Heart right ventricle (tissue), 16 donors: ENCODE results near the gene TLL1. TPM values are rescaled to one million over a fixed set of nuclear protein-coding genes. Genes with fewer than 3 reads are reported as not detected.
A peak's percentile ranks its signal among the peaks of the same experiment; 100 is the strongest.

ENCODE experiments used
- ATAC-seq, 8 donors: fragments of 200-7000 bp; cut with Tn5 transposase; one replicate each; pipeline ENCODE4 v1.9.1; 2020; ENCODE audit warnings: mild to moderate bottlenecking in 8 of 8, moderate library complexity in 8 of 8, moderate number of reproducible peaks in 1 of 8
- DNase-seq, 2 donors: peaks; one replicate each; pipeline ENCODE4 v3.0.0-alpha.2; 2020
- H3K27ac ChIP-seq, 10 donors: fragments of 200-600 bp; sonication (generic) in 2 of 10; one replicate each; pipeline versions ENCODE4 v1.5.0 to v1.8.0; 2020 to 2022; ENCODE audit warnings: mild to moderate bottlenecking in 3 of 10
- H3K27me3 ChIP-seq, 7 donors: fragments of 200-600 bp; one replicate each; pipeline ENCODE4 v1.8.0; 2021 to 2022; ENCODE audit warnings: mild to moderate bottlenecking in 2 of 7
- H3K36me3 ChIP-seq, 9 donors: fragments of 200-600 bp; sonication (generic) in 1 of 9; one replicate each; pipeline versions ENCODE4 v1.5.0 to v1.8.0; 2020 to 2022; ENCODE audit warnings: mild to moderate bottlenecking in 2 of 9
- H3K4me1 ChIP-seq, 9 donors: fragments of 200-600 bp; sonication (generic) in 1 of 9; one replicate each; pipeline versions ENCODE4 v1.5.0 to v1.8.0; 2020 to 2022; ENCODE audit warnings: mild to moderate bottlenecking in 4 of 9
- H3K4me3 ChIP-seq, 10 donors: fragments of 200-600 bp; sonication (generic) in 2 of 10; one replicate each; pipeline versions ENCODE4 v1.5.0 to v1.8.0; 2020 to 2022; ENCODE audit warnings: mild to moderate bottlenecking in 7 of 10, moderate library complexity in 2 of 10
- H3K9me3 ChIP-seq, 11 donors: fragments of 200-600 bp in 10 of 11; sonication (generic) in 2 of 11; one replicate each; pipeline versions ENCODE4 v1.5.0 to v1.8.0; 2013 to 2022; ENCODE audit warnings: mild to moderate bottlenecking in 2 of 11, control low read depth in 1 of 11, moderate library complexity in 1 of 11
- WGBS, 2 donors: extraction: QIAGEN DNeasy Blood & Tissue Kit; methylation state at CpG; one replicate each; pipeline ENCODE4 v1.1.7; 2013; ENCODE audit warnings: inconsistent platforms in 1 of 2; 5-methylcytosine and 5-hydroxymethylcytosine counted together
- intact Hi-C, 10 donors: fragments of 100-400 bp; cut with DNase I; formaldehyde crosslinking; loops; one replicate each; pipeline versions ENCODE4 v1.11.1 to v1.14.2; 2022
- long read RNA-seq, 3 donors: library from polyadenylated mRNA; unstranded; transcript quantifications; one replicate each; pipeline ENCODE4 v2.0.0, GENCODE V29; 2020 to 2021
- polyA plus RNA-seq, 2 donors: library from polyadenylated mRNA; stranded (reverse); fragments of 200-250 nt; gene quantifications; one replicate each; pipeline ENCODE4 v1.2.3, GENCODE V29; 2013
- total RNA-seq, 10 donors: library from RNA; stranded (reverse); fragmentation: NEBNext Ultra II Directional in 3 of 10; extraction: Animal tissue kit (Norgen Biotek cat#: 25700) in 3 of 10; gene quantifications; one replicate each; pipeline versions ENCODE4 v1.2.1 to v1.2.4, GENCODE V29; 2021 to 2023
- TF ChIP-seq, protein P1 (sequence below), 9 donors: fragments of 200-600 bp; sonication (generic) in 2 of 9; IDR thresholded peaks; one replicate each; pipeline versions ENCODE4 v1.5.0 to v1.8.0; 2021 to 2022; ENCODE audit warnings: antibody characterized with exemption in 9 of 9, mild to moderate bottlenecking in 5 of 9, moderate library complexity in 1 of 9
- donor health status: Arrhythmogenic right ventricular cardiomyopathy.
- donor health status: ischemic (EF 13 %, LVEDD 7.1; RV severe dilation, severe dysfunction).
- donor health status: healthy with polysubstance abuse.
- donor health status: DM: no; HTN: yes; CAD: no.
- donor health status: DM: no; HTN: no; CAD: no.
- donor health status: ischemic (EF 25% LVEDD 6.9; RV normal size, moderate dysfunction).
- donor health status: ischemic (EF 25% LVEDD 5.7; RV mildly dilated, moderate dysfunction).
- donor health status: healthy.
- donor health status: DM: yes; HTN: yes; CAD: no.
- donor health status: Ischemic cardiomyopathy.
- donor health status: ischemic (EF 35%, LVEDD 5.7; RV mildly dilated, moderate dysfunction).
- donor health status: nonischemic (EF 11% LVEDD 7.7; RV severe dilation, severe dysfunction).
- donor health status: DM: yes; HTN: yes; CAD: no.
- donor health status: PGD.
- donor health status: ischemic (EF 29% LVEDD 5.4; RV normal size, mild dysfunction).
- donor health status: nonischemic (EF 23%, LVEDD 6.1; RV moderate dilation, normal function).

Gene TLL1
- 1 to 10 TPM in 3 of 10 donors, under 1 TPM in 7; 0.17 to 2.3 (median 0.71) TPM for total RNA-seq
- 1 to 10 TPM in 1 of 2 donors, under 1 TPM in 1; 0.51 to 1.2 TPM for polyA plus RNA-seq
- long read RNA-seq, donor 1, partial matches to known transcripts, result 0 of 1 reads
- long read RNA-seq, donor 1, other reads (novel, unspliced or antisense), result 1 of 1 reads
- long read RNA-seq, donor 2, result 0 reads
- long read RNA-seq, donor 3, full-length matches to known transcripts, result 1 of 2 reads
- long read RNA-seq, donor 3, partial matches to known transcripts, result 0 of 2 reads
- long read RNA-seq, donor 3, other reads (novel, unspliced or antisense), result 1 of 2 reads

GRCh38 chr4:165872461-165873297 lies at the start of gene TLL1:
TSS of gene TLL1 (plus strand) at chr4:165873237. CDS start at chr4:165873905, 668 bp downstream.
- H3K36me3 ChIP-seq, result no peaks in the 10 kb centered on the region
- peak; percentile 15 to 29 for DNase-seq
- H3K27me3 ChIP-seq, result peaks cover 0 to 47% (median 10%) of the 10 kb centered on the region in 7 donors
- peak in 5 of 8 donors; percentile 50 to 64 (median 60) for ATAC-seq
- TF ChIP-seq, protein P1, sequence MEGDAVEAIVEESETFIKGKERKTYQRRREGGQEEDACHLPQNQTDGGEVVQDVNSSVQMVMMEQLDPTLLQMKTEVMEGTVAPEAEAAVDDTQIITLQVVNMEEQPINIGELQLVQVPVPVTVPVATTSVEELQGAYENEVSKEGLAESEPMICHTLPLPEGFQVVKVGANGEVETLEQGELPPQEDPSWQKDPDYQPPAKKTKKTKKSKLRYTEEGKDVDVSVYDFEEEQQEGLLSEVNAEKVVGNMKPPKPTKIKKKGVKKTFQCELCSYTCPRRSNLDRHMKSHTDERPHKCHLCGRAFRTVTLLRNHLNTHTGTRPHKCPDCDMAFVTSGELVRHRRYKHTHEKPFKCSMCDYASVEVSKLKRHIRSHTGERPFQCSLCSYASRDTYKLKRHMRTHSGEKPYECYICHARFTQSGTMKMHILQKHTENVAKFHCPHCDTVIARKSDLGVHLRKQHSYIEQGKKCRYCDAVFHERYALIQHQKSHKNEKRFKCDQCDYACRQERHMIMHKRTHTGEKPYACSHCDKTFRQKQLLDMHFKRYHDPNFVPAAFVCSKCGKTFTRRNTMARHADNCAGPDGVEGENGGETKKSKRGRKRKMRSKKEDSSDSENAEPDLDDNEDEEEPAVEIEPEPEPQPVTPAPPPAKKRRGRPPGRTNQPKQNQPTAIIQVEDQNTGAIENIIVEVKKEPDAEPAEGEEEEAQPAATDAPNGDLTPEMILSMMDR (IDR thresholded peaks at IDR 0.05), result no peak
- intact Hi-C loops, result loop anchor here in 3 of 10 donors (5.0 to 10.0 kb wide), 3 partner anchors 212 to 338 kb away; no protein-coding TSS in a partner anchor
- WGBS, 2 donors, result 3 to 4% methylated on average over 24 of the region's 24 CpGs
- no peaks in the 10 kb centered on the region for H3K9me3 ChIP-seq
- H3K27ac ChIP-seq, result peak within 1 kb of the TSS in 5 of 10 donors; percentile 10 to 63 (median 42)
- peak within 1 kb of the TSS; percentile 49 to 73 (median 60) for H3K4me3 ChIP-seq
- H3K4me1 ChIP-seq, result peaks cover 0 to 24% (median 18%) of the 10 kb centered on the region in 9 donors

DNA sequence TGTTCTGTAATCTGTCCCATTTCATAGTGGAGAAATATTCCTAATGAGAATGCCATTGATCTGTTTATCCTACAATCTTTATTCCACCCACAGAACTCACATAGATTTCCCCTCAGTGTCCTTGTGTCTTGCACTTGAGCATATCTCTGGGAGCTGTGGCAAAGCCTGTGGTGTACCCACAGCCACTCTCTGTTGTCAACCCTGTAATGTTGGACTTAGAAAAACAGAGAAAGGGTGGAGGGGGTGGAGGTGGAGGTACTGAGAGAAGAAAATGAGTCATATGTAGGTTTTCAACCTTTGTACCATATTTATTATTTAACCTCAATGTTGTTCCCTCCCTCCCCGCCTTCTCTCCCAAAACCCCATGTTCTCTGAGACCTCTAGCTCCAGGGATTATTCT lies 46.9 kb upstream of the TLL1 start:
- H3K27ac ChIP-seq, result no peak overlapping the region
- WGBS, 2 donors, result 96 to 100% methylated on average over 1 of the region's 1 CpG
- intact Hi-C loops, result no loop called here
- ATAC-seq, result no peak
- TF ChIP-seq, protein P1 (IDR thresholded peaks at IDR 0.05), result no peak
- H3K36me3 ChIP-seq, result no peaks in the 10 kb centered on the region
- no peaks in the 10 kb centered on the region for H3K27me3 ChIP-seq
- H3K9me3 ChIP-seq, result peaks cover 0 to 21% (median 0%) of the 10 kb centered on the region in 11 donors
- no peak for DNase-seq
- no peak overlapping the region for H3K4me3 ChIP-seq
- H3K4me1 ChIP-seq, result no peaks in the 10 kb centered on the region

GRCh38 chr4:165827018-165827417 lies 46.0 kb upstream of the TLL1 start:
- DNase-seq, result no peak
- WGBS, 2 donors, result 70 to 79% methylated on average over 1 of the region's 1 CpG
- ATAC-seq, result no peak
- H3K27me3 ChIP-seq, result no peaks in the 10 kb centered on the region
- intact Hi-C loops, result no loop called here
- TF ChIP-seq, protein P1 (IDR thresholded peaks at IDR 0.05), result no peak
- no peaks in the 10 kb centered on the region for H3K4me1 ChIP-seq
- no peak overlapping the region for H3K27ac ChIP-seq
- H3K36me3 ChIP-seq, result no peaks in the 10 kb centered on the region
- peaks cover 0 to 21% (median 0%) of the 10 kb centered on the region in 11 donors for H3K9me3 ChIP-seq
- H3K4me3 ChIP-seq, result no peak overlapping the region

DNA sequence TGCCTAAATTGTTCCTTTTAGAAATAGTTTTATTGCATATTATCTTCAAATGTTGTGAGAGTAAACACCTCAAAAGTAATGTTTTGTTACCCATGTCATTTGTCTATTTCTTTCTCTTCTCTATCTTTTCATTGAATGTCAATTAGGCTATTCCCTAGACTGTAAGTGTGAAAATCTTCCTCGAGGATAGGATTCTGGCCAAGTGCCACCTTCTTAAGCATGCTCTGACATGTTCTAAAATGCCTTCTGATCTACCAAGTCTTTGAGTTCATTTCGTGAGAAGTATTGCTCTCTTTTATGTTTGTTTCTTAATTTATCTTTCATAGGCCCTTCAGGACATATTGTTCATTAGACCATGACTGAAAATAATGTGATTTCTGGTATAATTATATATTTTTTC lies 44.1 kb upstream of the TLL1 start:
- 44 to 47% methylated on average over 2 of the region's 2 CpGs for WGBS, 2 donors

More for the DNA sequence above, 44.1 kb upstream of the TLL1 start:
- no peak overlapping the region for H3K27ac ChIP-seq
- DNase-seq, result no peak
- H3K4me3 ChIP-seq, result no peak overlapping the region
- H3K4me1 ChIP-seq, result no peaks in the 10 kb centered on the region
- ATAC-seq, result no peak
- H3K27me3 ChIP-seq, result no peaks in the 10 kb centered on the region
- TF ChIP-seq, protein P1 (IDR thresholded peaks at IDR 0.05), result no peak
- H3K9me3 ChIP-seq, result peaks cover 0 to 9% (median 0%) of the 10 kb centered on the region in 11 donors
- intact Hi-C loops, result no loop called here
- no peaks in the 10 kb centered on the region for H3K36me3 ChIP-seq
